HG02763 (cell line): ENCODE data around the gene AIMP2.
"Not testable (repeated sequence)": the region's sequence is repeated elsewhere in the genome, so short reads cannot be mapped to it uniquely, and the experiment has no call there.

Source experiments
- ATAC-seq: cut with Tn5 transposase; IDR thresholded peaks from one replicate; pipeline ENCODE4 v1.9.1; 2021; ENCODE audit warnings: mild to moderate bottlenecking, moderate library complexity; ENCODE audit not compliant: unreplicated experiment

The AIMP2 gene

DNA sequence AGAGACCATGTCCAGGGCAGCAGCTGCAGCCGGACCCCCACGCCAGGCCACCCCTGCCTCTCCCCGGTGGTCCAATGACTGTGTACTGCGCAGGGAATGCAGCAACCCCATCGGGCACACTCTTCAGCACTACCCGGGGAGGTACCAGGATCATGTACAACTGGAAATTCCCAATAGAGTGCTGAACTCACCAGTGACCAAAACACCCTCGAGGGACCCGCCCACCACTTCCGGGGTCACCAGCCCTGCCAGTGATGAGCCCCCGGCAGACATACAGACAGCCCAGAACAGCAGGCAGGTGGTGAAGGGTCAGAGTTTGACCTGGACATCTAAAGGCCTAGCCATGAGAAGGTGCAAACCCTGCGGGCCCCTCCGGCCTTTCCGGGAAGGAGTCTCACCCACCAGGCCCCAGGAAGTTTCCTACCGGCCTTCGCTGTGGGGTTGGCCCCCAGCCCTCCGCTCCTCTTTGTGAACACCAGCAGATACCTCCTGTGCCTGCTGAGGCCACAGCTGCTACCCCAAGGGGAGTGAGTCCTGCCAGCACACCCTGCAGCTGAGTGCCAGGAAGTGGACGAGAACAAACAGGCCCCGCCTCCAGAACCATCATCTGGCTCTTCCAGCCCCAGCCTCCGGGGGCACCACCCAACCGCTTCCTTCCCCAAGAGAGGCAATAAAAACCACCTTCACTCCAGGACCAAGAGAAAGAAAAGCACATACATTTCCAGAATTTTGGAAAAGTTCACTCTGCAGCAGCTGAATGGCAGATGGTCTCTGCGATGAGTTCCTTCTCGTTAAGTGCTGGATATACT, 17.1 kb downstream of the AIMP2 start:
- ATAC-seq: no peak

DNA sequence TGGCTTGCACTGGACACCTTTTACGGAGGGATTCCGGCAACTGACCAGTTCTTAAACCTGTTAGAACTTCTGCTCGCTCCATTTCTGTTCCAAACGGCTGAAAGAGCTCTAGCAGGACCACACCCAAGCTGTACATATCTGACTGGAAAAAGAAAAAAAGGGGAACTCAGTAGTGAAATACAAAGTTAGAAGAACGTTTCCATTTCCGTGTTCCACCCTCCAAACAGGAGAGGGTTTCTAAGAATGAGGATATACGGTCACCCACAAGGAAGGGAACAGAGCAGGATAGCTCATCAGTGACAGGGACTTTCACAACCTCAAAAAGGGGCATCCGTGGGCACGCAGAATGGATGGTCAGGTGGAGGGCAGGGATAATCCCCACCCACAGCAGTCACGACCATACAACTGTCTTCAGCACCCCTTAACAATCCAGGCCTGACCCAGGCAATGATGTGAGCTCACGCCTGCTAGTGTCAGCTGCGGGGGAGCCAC, 17.8 kb downstream of the AIMP2 start:
- ATAC-seq: no peak

DNA sequence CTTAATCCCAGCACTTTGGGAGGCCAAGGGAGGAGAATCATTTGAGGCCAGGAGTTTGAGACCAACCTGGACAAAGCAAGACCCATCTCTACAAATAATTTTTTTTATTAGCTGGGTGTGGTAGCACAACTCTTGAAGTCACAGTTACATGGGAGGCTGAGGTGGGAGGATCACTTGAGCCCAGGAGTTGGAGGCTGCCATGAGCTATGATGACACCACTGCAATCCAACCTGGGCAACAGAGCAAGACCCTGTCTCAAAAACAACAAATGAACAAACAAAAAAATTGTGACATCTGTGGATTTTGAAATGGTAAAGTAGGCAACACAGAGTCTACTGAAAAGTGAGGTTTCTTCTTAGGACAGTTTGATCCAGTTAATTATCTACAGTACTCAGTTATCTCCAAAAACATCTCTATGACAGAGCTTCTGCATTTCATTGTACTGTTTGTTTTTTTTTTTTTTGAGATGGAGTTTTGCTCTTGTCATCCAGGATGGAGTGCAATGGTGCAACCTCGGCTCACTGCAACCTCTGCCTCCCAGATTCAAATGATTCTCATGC, 18.8 kb downstream of the AIMP2 start:
- no peak for ATAC-seq

DNA sequence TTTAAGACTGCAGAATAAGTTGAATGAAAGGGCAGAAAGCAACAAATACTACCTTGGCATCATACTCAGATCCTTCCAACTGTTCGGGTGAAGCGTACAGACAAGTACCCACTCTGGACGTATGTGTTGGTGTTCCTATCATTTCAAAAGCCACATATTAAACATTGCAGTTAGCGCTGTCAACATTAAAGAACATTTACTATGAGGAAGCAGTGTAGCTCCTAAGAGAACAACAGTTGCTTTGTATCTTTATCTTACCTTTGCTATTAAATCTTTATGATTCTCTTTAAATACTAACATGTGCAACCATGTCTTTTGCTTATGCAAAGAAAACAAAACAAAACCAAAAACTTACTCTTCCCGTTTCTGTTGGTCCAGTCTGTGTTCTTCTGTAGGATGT, 19.5 kb downstream of the AIMP2 start:
- no peak for ATAC-seq

DNA sequence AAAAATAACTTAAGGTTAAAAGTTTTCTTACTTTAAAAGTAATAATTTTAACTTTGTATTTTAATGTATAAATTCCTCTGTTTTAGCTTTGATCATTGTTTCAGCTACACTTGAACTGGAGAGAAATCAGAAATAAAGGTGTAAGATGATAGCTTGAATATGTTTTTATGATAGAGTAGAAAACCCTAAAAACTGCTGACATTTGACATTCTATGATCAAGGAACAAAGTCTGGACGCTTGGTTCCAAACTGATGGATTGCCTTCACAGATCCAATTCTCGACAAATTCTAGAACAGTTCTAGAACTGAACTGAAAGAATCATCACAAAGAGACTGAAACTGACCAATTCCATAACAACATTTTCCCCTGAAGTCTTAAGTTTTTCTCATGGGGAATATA, 21.9 kb downstream of the AIMP2 start, which contains the start of gene ANKRD61:
Gene ANKRD61 (plus strand): TSS at position 389 of the 400 bp plus-strand sequence. CDS start 0 bp downstream, at position 389.
- no peak for ATAC-seq

DNA sequence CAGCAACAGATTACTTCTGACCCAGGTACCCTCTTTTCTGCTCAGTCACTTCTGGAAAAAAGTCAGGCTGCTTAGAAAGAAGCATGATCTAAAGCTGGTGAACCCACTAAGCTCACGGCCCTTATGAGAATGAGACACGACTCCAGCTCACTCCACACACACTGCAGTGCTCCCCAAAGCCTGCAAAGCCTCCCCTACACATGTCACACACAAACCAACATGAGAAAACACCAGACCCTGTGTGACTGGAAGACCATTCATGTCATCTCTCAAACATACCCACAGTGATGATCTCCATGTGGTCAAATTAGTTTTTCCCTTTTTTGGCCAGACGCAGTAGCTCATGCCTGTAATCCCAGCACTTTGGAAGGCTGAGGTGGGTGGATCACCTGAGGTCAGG, 22.5 kb downstream of the AIMP2 start:
- ATAC-seq: no peak

DNA sequence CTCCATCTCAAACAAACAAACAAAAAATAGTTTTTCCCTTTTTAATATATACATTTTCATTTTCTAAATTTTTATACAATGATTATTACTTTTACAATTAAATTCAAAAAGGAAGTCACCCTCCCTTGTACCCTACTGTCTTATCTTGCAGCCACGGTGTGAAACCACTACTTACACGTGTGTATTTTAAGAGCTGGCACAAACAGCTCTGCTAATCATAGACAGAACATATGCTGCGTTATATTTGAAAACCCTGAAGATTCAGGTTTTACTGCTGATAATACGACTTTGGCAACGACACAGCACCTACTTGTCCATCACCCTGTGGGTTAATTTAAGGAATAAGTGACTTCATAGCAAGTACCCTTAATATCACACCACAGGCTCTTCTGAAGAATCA, 23.1 kb downstream of the AIMP2 start:
- ATAC-seq: no peak

DNA sequence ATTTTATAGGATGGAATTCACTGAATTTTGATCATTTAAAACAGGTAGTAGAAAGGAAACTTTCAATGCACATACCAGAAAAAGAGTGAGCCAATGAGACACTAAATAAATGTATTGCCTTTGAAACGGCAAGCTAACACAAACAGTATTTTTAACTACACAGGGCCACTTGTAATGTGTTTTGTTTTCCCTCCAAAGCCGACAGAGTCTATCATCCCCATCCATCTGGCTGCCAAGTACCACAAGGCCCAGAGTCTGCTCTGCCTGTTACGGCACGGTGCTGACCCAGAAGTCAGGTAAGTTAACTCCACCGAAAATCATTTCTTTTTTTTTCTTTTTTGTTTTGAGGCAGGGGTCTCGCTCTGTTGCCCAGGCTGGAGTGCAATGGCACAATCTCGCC, 23.6 kb downstream of the AIMP2 start:
- ATAC-seq: no peak

DNA sequence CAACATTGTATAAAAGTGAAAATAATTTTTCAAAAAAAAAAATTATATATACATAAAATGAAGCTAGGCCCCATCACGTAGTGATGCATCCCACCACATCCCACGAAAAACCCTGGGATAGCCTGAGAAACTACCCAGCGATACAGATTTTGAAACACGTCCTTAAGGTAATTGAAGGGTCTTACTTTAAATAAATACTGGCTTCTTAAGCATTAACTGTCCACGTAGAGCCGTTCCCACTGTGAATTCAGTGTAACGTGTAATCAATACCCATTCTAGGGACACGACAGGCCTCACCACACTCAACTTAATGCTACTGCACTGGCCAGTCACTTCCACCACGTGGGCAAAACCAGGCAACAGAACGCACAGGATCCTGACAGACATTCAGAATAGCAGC, 26.1 kb downstream of the AIMP2 start:
- no peak for ATAC-seq

DNA sequence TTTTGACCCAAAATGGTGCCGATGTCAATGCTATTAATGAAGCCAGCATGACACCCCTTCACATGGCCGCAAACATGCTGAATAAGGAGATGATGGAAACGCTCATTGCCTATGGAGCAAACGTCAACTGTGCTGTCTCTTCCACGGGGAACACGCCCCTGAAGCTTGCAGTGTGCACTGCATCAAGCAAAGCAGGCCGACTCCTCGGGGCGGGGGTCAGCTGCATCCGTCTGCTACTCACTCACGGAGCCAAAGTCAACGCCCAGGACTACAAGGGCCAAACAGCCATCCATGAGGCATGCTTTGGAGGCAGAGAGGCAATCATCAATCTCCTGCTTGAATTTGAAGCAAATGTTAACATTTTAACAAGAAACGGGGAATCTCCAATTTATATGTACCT, 26.6 kb downstream of the AIMP2 start:
- no peak for ATAC-seq

DNA sequence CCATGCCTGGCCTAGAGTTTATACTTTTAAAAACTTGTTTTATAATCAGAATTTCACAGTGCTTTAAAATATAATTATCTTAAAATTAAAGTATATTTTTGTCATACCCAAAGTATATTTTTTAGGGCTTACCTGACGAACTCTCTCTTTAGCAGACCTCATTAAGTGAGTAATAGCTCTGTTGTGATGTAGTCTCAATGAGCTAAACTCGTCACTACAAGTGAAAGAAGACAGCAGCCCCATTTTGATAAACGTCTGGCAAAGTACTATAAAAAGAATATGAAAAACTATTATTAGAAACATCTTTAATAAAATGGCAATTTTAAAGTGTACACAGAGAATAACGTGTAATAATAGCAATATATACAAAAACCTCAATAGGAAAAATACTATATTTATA, 40.7 kb downstream of the AIMP2 start:
- no peak for ATAC-seq

DNA sequence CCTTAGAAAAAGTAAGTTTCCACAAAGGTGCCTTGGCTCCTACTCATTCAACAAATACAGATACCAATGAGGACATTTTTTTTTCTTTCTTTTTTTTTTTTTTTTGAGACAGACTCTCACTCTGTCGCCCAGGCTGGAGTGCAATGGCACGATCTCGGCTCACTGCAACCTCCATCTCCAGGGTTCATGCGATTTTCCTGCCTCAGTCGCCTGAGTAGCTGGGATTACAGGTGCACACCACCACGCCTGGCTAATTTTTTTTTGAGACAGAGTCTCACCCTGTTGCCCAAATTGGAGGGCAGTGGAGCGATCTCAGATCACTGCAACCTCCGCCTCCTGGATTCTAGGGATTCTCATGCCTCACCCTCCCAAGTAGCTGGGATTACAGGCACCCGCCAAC, 42.1 kb downstream of the AIMP2 start:
- not testable (repeated sequence) for ATAC-seq

DNA sequence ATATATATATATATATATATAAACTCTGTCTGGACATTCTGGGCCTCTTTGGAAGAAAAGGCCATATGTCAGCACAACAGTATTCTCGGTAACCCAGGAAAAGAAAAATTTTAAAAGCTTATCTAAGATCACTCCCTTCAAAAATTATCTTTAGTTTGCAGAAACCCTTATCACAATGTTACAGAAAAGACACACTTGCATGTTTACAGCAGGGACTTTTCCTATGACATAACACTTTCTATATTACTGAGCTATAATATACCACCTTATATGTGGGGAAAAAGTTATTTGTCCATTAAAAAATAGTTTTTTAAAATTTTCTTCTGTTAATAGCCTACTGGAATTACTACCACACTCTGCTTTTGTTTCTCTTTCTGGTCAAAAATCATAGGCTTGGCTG, 47.5 kb downstream of the AIMP2 start:
- no peak for ATAC-seq

DNA sequence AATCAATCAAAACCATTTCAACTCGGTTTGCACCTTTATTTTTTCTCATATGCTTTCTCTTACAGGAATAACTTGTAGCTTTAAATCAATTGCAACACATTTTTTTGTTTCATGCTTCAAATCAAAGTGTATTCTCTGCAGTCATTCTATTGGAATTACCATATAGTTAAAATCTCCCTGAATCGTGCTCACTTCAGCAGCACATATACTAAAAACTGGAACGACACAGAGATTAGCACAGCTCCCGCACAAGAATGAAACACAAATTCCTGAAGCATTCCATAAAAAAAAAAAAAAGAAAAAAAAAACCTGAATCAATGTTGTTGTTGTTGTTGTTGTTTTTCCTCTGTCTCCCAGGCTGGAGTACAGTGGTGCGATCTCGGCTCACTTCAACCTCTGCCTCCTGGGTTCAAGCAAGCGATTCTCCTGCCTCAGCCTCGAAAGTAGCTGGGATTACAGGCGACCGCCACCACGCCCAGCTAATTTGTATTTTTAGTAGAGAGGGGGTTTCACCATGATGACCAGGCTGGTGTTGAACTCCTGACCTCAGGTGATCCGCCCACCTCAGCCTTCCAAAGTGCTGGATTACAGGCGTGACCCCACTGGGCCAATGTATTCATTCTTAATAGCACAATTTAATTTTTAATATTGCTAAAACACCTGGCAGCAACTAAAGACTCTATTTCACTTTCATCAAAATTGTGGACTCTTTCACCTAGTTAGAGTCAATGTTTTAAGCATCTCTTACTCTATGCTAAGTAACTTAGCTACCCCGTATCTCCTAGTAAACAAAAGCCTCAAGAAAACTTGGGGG, 48.5 kb downstream of the AIMP2 start:
- no peak for ATAC-seq

DNA sequence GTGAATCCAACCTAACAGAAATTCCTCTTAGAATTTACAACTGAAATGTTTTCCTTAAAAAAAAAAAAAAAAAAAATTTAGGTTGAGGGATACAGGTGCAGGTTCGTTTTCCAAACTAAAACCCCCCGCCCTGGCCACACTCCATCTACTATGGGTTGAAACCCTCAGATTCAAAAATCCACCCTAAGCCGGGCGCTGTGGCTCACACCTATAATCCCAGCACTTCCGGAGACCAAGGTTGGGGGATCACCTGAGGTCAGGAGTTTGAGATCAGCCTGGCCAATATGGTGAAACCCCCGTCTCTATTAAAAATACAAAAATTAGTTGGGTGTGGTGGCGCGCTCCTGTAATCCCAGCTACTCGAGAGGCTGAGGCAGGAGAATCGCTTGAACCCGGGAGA, 50.9 kb downstream of the AIMP2 start:
- ATAC-seq: not testable (repeated sequence)

DNA sequence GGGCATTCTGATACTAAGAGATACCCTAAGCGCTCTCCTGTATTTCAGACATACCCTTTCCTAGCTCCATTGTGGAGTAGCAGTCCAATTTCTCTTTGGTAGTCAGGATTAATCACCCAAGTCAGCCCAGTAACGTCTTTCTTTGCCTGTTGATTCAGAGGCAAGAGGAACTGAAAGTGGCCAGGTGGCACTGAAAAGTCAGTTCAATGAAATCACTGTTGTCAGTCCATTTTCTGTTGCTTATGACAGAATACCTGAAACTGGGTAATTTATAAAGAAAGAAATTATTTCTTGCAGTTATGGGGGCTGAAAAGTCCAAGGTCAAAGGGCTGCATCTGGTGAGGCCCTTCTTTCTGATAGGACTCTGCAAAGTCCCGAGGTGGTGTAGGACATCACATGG, 62.3 kb downstream of the AIMP2 start:
- ATAC-seq: no peak
